Karpas-422 (cell line): ENCODE measurements around the gene BTAF1. TPM values are rescaled to one million over a fixed set of nuclear protein-coding genes. Genes with fewer than 3 reads are reported as not detected.

Experiments used
- DNase-seq: peaks from one replicate; pipeline ENCODE4 v3.0.0-alpha.2; 2015
- H2AFZ ChIP-seq: fragments of 200-600 bp; sonication (generic); 2 replicates; pipeline ENCODE4 v1.6.1; 2014; ENCODE audit warnings: antibody characterized with exemption, low read length, mixed read lengths
- H3K27ac ChIP-seq: fragments of 200-600 bp; sonication (generic); 2 replicates; pipeline ENCODE4 v1.5.1; 2014; ENCODE audit warnings: mild to moderate bottlenecking, low read length, moderate library complexity
- H3K27me3 ChIP-seq: fragments of 200-600 bp; sonication (generic); 2 replicates; pipeline ENCODE4 v1.6.1; 2014; ENCODE audit warnings: low read length, mixed read lengths
- H3K36me3 ChIP-seq: fragments of 200-600 bp; sonication (generic); 2 replicates; pipeline ENCODE4 v1.6.1; 2014; ENCODE audit warnings: low read length, mixed read lengths; ENCODE audit not compliant: insufficient read depth
- H3K4me1 ChIP-seq: fragments of 200-600 bp; sonication (generic); 2 replicates; pipeline ENCODE4 v1.6.1; 2014; ENCODE audit warnings: mild to moderate bottlenecking, low read length, mixed read lengths
- H3K4me2 ChIP-seq: fragments of 200-600 bp; sonication (generic); 2 replicates; pipeline ENCODE4 v1.6.1; 2014; ENCODE audit warnings: low read length, low read depth, mild to moderate bottlenecking; ENCODE audit not compliant: poor library complexity, severe bottlenecking
- H3K4me3 ChIP-seq: fragments of 200-600 bp; sonication (generic); 2 replicates; pipeline ENCODE4 v1.5.1; 2014; ENCODE audit warnings: mild to moderate bottlenecking, antibody characterized with exemption, low read length, mixed read lengths
- H3K79me2 ChIP-seq: fragments of 200-600 bp; sonication (generic); 2 replicates; pipeline ENCODE4 v1.6.1; 2014; ENCODE audit warnings: mild to moderate bottlenecking, low read length, mixed read lengths
- H3K9ac ChIP-seq: fragments of 200-600 bp; sonication (generic); 2 replicates; pipeline ENCODE4 v1.6.0; 2014; ENCODE audit warnings: low read length
- H3K9me2 ChIP-seq: fragments of 200-600 bp; sonication (generic), shearing (Covaris generic); replicated peaks from 2 replicates; pipeline ENCODE4 v1.6.0; 2014; ENCODE audit warnings: mild to moderate bottlenecking, low read length, moderate library complexity; ENCODE audit not compliant: insufficient read depth
- H3K9me3 ChIP-seq: fragments of 300-700, 200-600 bp; sonication (generic); 2 replicates; pipeline ENCODE4 v1.6.1; 2014; ENCODE audit warnings: low read length, mixed read lengths
- H4K20me1 ChIP-seq: fragments of 200-600 bp; sonication (generic); 2 replicates; pipeline ENCODE4 v1.6.1; 2014; ENCODE audit warnings: mild to moderate bottlenecking, antibody characterized with exemption, low read length, low read depth; ENCODE audit not compliant: insufficient read depth
- small RNA-seq: library from RNA; depleted of rRNA; stranded (forward); fragments of <200 nt; gene quantifications from one replicate; pipeline ENCODE3, GENCODE V24; 2014
- total RNA-seq: library from RNA; depleted of rRNA; stranded (reverse); fragments of >200 nt; shearing (Covaris generic); gene quantifications from 2 replicates; pipeline ENCODE4 v1.2.3, GENCODE V29; 2014; ENCODE audit warnings: low replicate concordance; rRNA removed

BTAF1 gene
- total RNA-seq, 1 experiment from 2014 or later, result 65.7 TPM

GRCh38 chr10:92075829-92076228 lies 152.3 kb downstream of the BTAF1 start:
- Histone ChIP-seq H3K4me2 (no peak overlapping the region), H3K79me2 (no peaks in the 10 kb centered on the region), H3K4me1 (peaks cover 8% of the 10 kb centered on the region), H3K27ac (no peak overlapping the region), H3K9ac (no peak overlapping the region), H4K20me1 (no peaks in the 10 kb centered on the region), H3K4me3 (no peak overlapping the region), H2AFZ (no peak overlapping the region), H3K9me2 (no peaks in the 10 kb centered on the region), H3K27me3 (no peaks in the 10 kb centered on the region), H3K9me3 (no peaks in the 10 kb centered on the region), H3K36me3 (no peaks in the 10 kb centered on the region)
- DNase-seq, result no peak

GRCh38 chr10:92076722-92077121 lies 153.2 kb downstream of the BTAF1 start:
- H3K4me1 ChIP-seq, result peaks cover 8% of the 10 kb centered on the region
- H2AFZ ChIP-seq, result no peak overlapping the region
- H3K9ac ChIP-seq, result no peak overlapping the region
- H3K4me2 ChIP-seq, result no peak overlapping the region
- H3K27ac ChIP-seq, result no peak overlapping the region
- no peak overlapping the region for H3K4me3 ChIP-seq
- H3K9me3 ChIP-seq, result no peaks in the 10 kb centered on the region
- DNase-seq, result no peak
- H3K27me3 ChIP-seq, result no peaks in the 10 kb centered on the region
- H3K9me2 ChIP-seq, result no peaks in the 10 kb centered on the region
- H3K36me3 ChIP-seq, result no peaks in the 10 kb centered on the region
- no peaks in the 10 kb centered on the region for H3K79me2 ChIP-seq
- H4K20me1 ChIP-seq, result no peaks in the 10 kb centered on the region

DNA sequence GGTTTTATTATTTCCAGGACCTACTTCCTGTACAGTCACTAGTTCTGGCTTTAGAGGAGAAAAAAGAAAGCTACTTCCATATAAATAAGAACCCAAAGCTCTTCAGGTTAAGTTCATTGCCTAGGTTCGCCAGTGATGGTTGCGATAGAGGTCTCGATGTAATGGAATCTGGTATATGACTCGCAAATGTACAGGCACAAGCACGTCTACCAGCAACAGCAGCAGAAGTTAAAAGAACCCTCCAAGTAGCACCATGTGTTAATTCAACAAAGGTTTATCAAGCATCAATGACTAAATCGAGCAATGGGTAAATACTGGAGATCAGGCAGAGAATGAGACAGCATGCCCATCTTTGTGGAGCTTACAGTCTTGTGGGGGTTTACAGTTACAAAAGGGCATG lies 155.4 kb downstream of the BTAF1 start:
- Histone ChIP-seq H3K9me2 (no peaks in the 10 kb centered on the region), H3K27ac (no peak overlapping the region), H3K4me1 (no peaks in the 10 kb centered on the region), H3K36me3 (no peaks in the 10 kb centered on the region), H3K9ac (no peak overlapping the region), H3K79me2 (no peaks in the 10 kb centered on the region), H3K9me3 (no peaks in the 10 kb centered on the region), H3K4me3 (no peak overlapping the region), H3K4me2 (no peak overlapping the region), H4K20me1 (no peaks in the 10 kb centered on the region), H2AFZ (no peak overlapping the region), H3K27me3 (no peaks in the 10 kb centered on the region)
- DNase-seq, result no peak

Small RNA genes lying within 50 kb of the gene (small RNA-seq; reads per million reads assigned to genes)
- not detected for gene AL359198.2
- not detected for gene RF00402

Other genes with a start within 250 kb of the BTAF1 start
- 19.6 and 23.6 TPM in 2 replicates for gene TNKS2, start 125.3 kb upstream of the BTAF1 start, total RNA-seq
- gene FGFBP3, start 14.3 kb upstream of the BTAF1 start, total RNA-seq, result 0.22 and 0.71 TPM in 2 replicates